Islet precursor cell (in vitro differentiated cells): ENCODE measurements around the gene RNF141.

Experiments
- DNase-seq: peaks from one replicate; pipeline ENCODE4 v3.0.0-alpha.2; 2018

RNF141 gene

DNA sequence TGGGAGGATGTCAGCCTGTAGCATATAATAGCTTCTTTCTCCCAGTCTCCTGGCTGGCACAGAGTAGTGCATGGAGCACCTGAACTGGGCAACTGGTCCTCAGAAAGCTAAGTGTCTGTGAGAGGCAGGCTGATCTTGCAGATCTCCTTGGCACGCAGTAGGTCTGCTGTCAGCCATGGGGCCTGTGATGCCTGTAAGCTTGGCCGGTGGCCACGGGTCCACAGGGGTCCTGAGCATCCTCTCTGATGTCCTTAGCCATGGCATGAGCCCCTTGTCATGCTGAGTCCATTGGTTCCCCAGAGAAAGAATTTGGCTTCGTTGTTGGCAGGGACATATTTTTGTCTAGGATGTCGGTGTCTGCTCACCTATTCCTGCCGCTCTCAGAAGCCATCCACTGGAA is 61.0 kb downstream of the RNF141 start:
- DNase-seq = no peak

DNA sequence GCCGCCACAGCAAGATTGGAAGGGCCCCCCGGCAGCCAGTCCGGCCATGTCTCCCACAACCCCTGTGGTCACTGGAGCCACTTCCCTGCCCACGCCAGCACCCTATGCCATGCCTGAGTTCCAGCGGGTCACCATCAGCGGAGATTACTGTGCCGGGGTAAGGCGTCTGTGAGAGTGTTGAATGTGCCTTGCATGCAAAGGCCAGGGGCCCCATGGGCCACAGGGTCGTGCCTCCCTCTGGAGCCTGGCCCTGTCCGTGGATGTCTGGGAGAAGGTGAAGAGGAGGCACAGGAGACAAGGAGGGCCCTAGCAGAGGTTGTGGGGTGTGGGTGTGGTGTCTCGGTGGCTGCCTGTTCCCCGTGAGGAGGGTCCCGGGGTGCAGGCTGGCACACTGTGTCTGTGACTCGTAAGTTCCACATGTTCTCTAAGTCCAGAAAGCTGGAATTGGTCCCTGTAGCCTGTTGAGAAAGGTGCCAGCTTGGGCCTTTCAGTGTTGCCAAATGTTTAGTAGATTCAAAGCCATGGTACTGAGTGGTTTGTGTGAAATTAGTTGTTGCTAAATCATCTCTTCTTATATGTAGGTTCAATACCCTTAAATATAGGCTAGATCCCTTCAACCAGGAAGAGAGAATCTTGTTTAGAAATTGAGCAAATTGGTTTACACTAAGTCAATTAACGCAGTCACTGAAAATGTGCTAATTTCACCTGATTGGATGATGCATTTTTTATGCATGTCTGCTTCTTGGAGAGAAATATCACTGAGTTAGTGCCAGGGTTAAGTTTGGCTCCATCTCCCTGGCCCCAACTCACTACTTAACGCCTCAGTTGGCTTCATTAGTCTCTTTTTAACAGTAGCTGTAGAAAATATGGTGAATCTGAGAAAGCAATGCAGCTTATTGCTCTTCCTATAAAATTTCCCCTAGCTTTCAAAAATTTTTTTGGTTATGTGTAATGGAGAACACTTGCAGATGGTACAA is 62.1 kb downstream of the RNF141 start:
- no peak for DNase-seq

DNA sequence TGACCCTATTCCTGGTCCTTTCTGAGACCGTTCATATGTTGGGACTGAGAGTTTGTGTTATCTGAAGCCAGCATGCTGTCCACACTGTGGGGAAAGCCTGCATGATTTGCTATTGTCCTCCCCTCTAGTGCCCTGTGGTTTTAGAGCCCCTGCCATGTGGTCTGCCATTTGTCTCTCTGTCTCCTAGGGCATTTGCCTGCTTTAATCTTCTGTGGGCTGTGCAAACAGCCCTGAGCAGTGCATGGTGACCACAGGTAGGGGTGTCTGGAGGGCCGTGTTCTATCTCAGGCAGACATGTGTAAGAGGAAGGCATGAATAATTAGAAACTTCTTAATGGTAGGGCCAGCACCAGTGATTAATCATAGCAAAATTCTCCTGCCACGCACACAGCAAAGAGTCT is 62.9 kb downstream of the RNF141 start:
- DNase-seq = no peak

DNA sequence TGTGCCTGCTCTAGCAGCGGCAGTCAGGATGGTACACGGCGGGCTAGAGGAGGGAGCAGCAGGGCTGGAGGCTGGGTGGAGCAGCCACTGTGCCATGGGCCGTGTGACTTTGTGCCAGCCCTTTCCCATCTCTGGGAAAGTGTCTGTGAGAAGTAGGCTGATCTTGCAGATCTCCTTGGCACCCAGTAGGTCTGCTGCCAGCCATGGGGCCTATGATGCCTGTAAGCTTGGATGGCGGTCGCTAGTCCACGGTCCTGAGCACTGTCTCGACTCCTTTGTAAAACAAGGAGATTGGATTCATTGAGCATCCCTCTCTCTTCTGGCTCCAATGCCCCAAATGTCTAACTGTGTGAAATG is 63.3 kb downstream of the RNF141 start:
- no peak for DNase-seq

DNA sequence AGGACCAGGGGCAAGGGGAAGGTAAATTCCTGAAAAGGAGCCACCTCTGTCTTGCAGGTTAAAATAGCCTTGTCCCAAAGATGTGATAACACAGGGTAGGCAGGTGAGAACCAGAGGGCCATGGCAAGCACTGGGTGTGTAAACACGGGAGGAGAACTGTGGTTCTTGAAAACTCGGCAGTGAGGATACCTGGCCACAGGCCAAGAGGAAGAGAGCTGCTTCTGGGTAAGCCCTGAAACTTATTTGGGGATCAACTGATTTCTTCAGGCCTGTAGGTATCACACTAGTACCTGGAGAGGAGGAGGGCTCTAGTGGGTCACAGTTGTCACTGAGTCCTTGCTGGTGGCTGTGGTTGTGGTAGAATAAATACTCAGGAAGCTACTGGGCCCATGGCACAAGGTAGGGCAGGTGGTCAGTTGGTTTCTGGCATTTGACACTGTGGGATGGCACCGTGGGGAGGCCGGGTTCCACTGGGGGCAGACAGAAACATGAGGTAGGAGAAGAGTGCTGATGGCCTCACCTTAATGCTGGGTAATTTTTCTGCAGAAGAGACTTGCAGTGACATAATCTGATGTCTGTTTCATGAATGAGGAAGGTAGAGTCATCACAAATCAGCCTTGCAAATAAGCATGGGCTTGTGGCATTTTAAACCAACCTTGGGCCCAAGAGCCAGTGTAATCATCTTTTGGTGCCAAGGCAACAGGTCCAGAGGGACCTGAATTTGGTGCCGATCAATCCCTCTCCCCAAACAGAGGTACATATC is 63.9 kb downstream of the RNF141 start:
- no peak for DNase-seq

DNA sequence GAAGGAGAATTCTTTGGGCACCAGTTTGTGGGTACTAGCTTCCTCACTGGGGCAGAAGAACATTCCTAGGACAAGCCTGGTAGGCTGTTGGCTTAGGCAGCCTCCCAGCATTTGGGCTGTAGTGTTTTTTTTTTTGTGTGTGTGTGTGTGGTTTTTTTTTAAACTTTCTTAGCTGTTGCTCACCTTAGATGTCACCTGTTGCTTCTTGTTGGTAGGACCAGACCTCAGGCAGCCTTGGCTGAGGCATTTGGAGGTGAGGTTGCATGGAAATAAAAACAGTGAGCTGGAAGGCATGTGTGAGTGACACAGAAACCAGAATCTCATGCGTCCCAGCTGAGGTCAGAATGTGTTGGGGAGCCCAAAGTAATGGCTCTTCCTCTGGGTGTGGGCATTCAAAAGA is 64.6 kb downstream of the RNF141 start:
- DNase-seq = no peak

DNA sequence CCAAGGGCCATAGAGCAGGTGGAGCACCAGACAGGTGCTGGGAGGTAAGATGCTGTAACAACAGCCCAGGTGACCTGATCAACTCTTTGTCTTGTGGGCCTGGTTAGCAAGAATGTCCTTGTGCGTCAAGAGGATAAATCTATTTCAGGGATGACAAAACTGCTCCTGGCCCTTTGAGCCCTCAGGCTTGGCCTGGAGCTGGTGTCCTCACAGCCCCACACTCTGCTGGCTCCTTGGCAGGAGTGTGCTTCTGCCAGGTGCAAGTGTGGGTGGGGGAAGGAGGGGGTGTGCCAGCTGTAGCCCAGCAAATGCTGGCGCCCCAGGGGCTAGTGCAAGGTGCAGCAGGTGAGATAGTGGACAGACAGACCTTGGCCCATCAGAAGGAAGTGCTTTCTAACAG is 66.4 kb downstream of the RNF141 start:
- DNase-seq = no peak

DNA sequence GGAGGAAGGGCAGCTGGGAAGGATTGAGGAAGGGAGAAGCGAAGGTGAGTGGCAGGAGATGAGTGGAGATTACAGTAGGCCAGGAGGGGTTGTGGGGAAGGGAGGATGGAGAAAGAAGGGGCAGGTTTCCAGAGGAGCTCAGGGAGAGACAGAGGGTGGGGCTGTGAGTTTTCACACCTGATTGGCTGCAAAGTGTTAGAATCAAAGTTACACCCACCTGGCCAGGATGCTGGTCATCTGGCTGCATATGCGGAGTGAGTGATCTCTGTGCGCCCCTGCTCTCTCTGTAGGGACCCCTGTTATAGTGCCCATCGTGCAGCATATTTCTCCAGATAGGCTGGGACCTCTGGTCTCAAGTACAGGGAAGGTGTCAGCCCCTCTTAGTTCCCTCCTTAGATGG is 67.6 kb downstream of the RNF141 start:
- DNase-seq = peak; percentile 14

DNA sequence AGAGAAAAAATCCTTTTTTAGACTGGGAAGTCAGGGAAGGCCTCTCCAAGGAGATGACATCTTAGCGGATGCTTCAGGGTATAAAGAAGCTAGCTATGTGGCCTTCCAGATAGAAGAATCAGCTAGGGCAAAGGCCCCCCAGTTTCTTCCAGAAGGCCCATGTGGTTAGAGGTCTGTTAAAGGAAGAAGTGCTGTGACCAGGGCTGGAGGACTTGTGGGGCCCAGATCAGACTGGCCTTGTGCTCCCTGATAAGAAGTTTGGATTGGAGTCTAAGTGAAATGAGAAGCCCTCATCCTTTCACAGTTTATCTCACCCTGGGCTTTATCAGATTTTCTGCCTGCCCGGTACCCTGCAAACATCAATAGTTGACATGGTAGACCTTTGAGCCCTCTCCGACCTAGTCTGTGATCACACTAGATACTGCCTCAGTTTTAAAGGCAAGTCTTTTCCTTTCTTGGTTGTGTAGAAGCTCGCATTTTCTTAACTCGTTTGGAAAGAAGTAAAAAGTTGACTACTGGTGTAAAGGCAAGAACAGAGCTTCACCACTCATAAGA is 78.2 kb downstream of the RNF141 start:
- DNase-seq = no peak
